Fibroblast of lung (primary cell): ENCODE results near the gene REM1. TPM values are rescaled to one million over a fixed set of nuclear protein-coding genes. Genes with fewer than 3 reads are reported as not detected.

Experiments used
- DNase-seq, 2 donors: peaks; one replicate each; pipeline versions ENCODE4 v3.0.0 to v3.0.0-alpha.2; 2010; ENCODE audit warnings: low read depth in 2 of 2
- H2AFZ ChIP-seq: 2 replicates; pipeline ENCODE4 v1.5.1; 2012; ENCODE audit warnings: low read length, control low read depth, inconsistent platforms
- H3K27ac ChIP-seq: 2 replicates; pipeline ENCODE4 v1.5.1; 2011; ENCODE audit warnings: low read length, control low read depth; ENCODE audit not compliant: insufficient read depth
- H3K27me3 ChIP-seq: 2 replicates; pipeline ENCODE4 v1.5.1; 2011; ENCODE audit warnings: mild to moderate bottlenecking, low read length; ENCODE audit not compliant: control insufficient read depth, insufficient read depth
- H3K36me3 ChIP-seq: 2 replicates; pipeline ENCODE4 v1.5.1; 2011; ENCODE audit warnings: low read length; ENCODE audit not compliant: control insufficient read depth, insufficient read depth
- H3K4me1 ChIP-seq: 2 replicates; pipeline ENCODE4 v1.5.1; 2011; ENCODE audit warnings: low read length; ENCODE audit not compliant: control insufficient read depth, insufficient read depth; ENCODE audit errors: extremely low read depth
- H3K4me2 ChIP-seq: 2 replicates; pipeline ENCODE4 v1.5.1; 2011; ENCODE audit warnings: low read length, control low read depth; ENCODE audit not compliant: insufficient read depth; ENCODE audit errors: extremely low read depth
- H3K4me3 ChIP-seq, 4 experiments: fragments of 200-600 bp in 1 of 4; sonication (generic) in 1 of 4; replicated peaks in 1 of 4; 2 replicates each; pipeline ENCODE4 v1.5.1; 2011 to 2016; ENCODE audit warnings: low read length in 4 of 4, low read depth in 3 of 4, mild to moderate bottlenecking in 3 of 4, control low read depth in 2 of 4, inconsistent platforms in 1 of 4, mixed read lengths in 1 of 4; ENCODE audit not compliant: insufficient read depth in 1 of 4; ENCODE audit errors: control extremely low read depth in 1 of 4
- H3K79me2 ChIP-seq: 2 replicates; pipeline ENCODE4 v1.5.1; 2012; ENCODE audit warnings: mild to moderate bottlenecking, low read length, inconsistent platforms; ENCODE audit not compliant: control insufficient read depth, insufficient read depth
- H3K9ac ChIP-seq: 2 replicates; pipeline ENCODE4 v1.5.1; 2011; ENCODE audit warnings: mild to moderate bottlenecking, low read length, control low read depth; ENCODE audit not compliant: insufficient read depth
- H3K9me3 ChIP-seq: 2 replicates; pipeline ENCODE4 v1.5.1; 2012; ENCODE audit warnings: low read depth, low read length; ENCODE audit not compliant: control insufficient read depth, insufficient read depth
- H4K20me1 ChIP-seq: 2 replicates; pipeline ENCODE4 v1.5.1; 2011; ENCODE audit warnings: low read length; ENCODE audit not compliant: control insufficient read depth, insufficient read depth; ENCODE audit errors: extremely low read depth
- EZH2 ChIP-seq: IDR thresholded peaks from 2 replicates; pipeline ENCODE4 v1.5.1; 2012; ENCODE audit warnings: low read length, control low read depth, mild to moderate bottlenecking; ENCODE audit errors: missing control alignments
- polyA plus RNA-seq, 2 donors: library from polyadenylated mRNA; depleted of rRNA in 1 of 2; stranded (reverse) in 1 of 2; unstranded in 1 of 2; fragments of >200 nt; gene quantifications; 2 replicates each; pipeline ENCODE4 v1.2.1, GENCODE V29; 2011 to 2012; ENCODE audit warnings: missing spikeins in 1 of 2
- total RNA-seq: library from RNA; depleted of rRNA; stranded (reverse); fragments of >200 nt; gene quantifications from 2 replicates; pipeline ENCODE4 v1.2.1, GENCODE V29; 2014
- TF ChIP-seq, protein P1 (sequence below), 2 donors: IDR thresholded peaks in 1 of 2; conservative IDR thresholded peaks in 1 of 2; 1 replicate in 1 of 2; 2 replicates in 1 of 2; pipeline ENCODE4 v1.5.1; 2011 to 2012; ENCODE audit warnings: low read length in 2 of 2, control low read depth in 1 of 2, inconsistent platforms in 1 of 2, low read depth in 1 of 2, mild to moderate bottlenecking in 1 of 2

Gene REM1
- total and polyA plus RNA-seq, 2 donors (not counting 1 experiment from before 2014, with no cell fraction given): not detected

GRCh38 chr20:31475472-31476293 is 595 bp downstream of the REM1 start:
- H3K27me3 ChIP-seq: peaks cover 22% of the 10 kb centered on the region
- H3K79me2 ChIP-seq: no peaks in the 10 kb centered on the region
- no peaks in the 10 kb centered on the region for H3K4me1 ChIP-seq
- H4K20me1 ChIP-seq: no peaks in the 10 kb centered on the region
- H3K9me3 ChIP-seq: no peaks in the 10 kb centered on the region
- no peak overlapping the region for H3K4me2 ChIP-seq
- TF ChIP-seq, protein P1, sequence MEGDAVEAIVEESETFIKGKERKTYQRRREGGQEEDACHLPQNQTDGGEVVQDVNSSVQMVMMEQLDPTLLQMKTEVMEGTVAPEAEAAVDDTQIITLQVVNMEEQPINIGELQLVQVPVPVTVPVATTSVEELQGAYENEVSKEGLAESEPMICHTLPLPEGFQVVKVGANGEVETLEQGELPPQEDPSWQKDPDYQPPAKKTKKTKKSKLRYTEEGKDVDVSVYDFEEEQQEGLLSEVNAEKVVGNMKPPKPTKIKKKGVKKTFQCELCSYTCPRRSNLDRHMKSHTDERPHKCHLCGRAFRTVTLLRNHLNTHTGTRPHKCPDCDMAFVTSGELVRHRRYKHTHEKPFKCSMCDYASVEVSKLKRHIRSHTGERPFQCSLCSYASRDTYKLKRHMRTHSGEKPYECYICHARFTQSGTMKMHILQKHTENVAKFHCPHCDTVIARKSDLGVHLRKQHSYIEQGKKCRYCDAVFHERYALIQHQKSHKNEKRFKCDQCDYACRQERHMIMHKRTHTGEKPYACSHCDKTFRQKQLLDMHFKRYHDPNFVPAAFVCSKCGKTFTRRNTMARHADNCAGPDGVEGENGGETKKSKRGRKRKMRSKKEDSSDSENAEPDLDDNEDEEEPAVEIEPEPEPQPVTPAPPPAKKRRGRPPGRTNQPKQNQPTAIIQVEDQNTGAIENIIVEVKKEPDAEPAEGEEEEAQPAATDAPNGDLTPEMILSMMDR (conservative IDR thresholded peaks at IDR 0.05 in 1 of 2, IDR thresholded peaks at IDR 0.05 in 1 of 2; ENCODE audit: low read depth in 1 of 2, low read length in 2 of 2): no peak
- TF ChIP-seq EZH2: peak; percentile 63
- no peaks in the 10 kb centered on the region for H3K36me3 ChIP-seq
- H2AFZ ChIP-seq: no peak overlapping the region
- DNase-seq: no peak
- H3K27ac ChIP-seq: no peak overlapping the region
- H3K4me3 ChIP-seq: peak overlapping the region in 1 of 4 experiments; percentile 28
- H3K9ac ChIP-seq: no peak overlapping the region

GRCh38 chr20:31476294-31476585 is 1.2 kb downstream of the REM1 start:
- Histone ChIP-seq H3K36me3 (no peaks in the 10 kb centered on the region), H3K9me3 (no peaks in the 10 kb centered on the region), H3K9ac (no peak overlapping the region), H3K79me2 (no peaks in the 10 kb centered on the region), H3K4me1 (no peaks in the 10 kb centered on the region), H3K4me2 (no peak overlapping the region), H4K20me1 (no peaks in the 10 kb centered on the region), H3K27me3 (peaks cover 22% of the 10 kb centered on the region), H2AFZ (no peak overlapping the region), H3K27ac (no peak overlapping the region), H3K4me3 (no peak overlapping the region)
- no peak for DNase-seq
- TF ChIP-seq, protein P1 (conservative IDR thresholded peaks at IDR 0.05 in 1 of 2, IDR thresholded peaks at IDR 0.05 in 1 of 2; ENCODE audit: low read depth in 1 of 2, low read length in 2 of 2): no peak
- TF ChIP-seq EZH2: no peak

DNA sequence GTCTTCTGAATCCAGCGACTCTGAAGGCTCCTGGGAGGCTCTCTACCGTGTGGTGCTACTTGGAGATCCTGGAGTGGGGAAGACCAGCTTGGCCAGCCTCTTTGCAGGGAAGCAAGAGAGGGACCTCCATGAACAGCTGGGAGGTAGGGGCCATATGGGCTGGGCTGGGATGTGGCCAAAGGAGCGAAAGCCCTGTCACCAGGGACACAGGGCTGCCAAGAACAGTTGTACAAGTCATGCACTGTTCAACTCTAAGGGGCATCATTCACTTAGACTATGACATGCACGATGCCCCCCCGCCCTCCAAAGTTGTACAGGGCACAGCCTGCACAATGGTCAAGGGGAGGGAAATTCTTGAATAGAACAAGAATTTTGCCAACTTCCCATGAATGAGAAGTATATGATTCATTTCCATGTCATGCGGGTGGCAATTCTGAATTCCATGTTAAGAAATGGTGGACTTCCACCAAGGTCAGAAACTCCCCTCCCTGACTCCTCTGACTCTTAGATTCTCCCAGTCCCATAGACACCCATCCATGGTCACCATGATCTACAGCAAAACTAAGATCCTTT is 1.6 kb downstream of the REM1 start:
- Histone ChIP-seq H3K9me3 (no peaks in the 10 kb centered on the region), H2AFZ (no peak overlapping the region), H3K27me3 (peaks cover 22% of the 10 kb centered on the region), H3K79me2 (no peaks in the 10 kb centered on the region), H3K27ac (no peak overlapping the region), H3K9ac (no peak overlapping the region), H3K4me3 (no peak overlapping the region), H3K36me3 (no peaks in the 10 kb centered on the region), H4K20me1 (no peaks in the 10 kb centered on the region), H3K4me1 (no peaks in the 10 kb centered on the region), H3K4me2 (no peak overlapping the region)
- DNase-seq: no peak
- TF ChIP-seq, protein P1 (conservative IDR thresholded peaks at IDR 0.05 in 1 of 2, IDR thresholded peaks at IDR 0.05 in 1 of 2; ENCODE audit: low read depth in 1 of 2, low read length in 2 of 2): no peak
- TF ChIP-seq EZH2: no peak
